LNCaP clone FGC (cell line): ENCODE results near the gene HPCAL1.

ENCODE experiments used
- DNase-seq: peaks from one replicate; pipeline ENCODE4 v3.0.0-alpha.2; 2011; ENCODE audit warnings: low read depth
- H3K4me3 ChIP-seq: 2 replicates; pipeline ENCODE4 v1.5.1; 2011; ENCODE audit warnings: mild to moderate bottlenecking, low read depth, low read length, control low read depth
- CTCF ChIP-seq: IDR thresholded peaks from 2 replicates; pipeline ENCODE4 v1.5.1; 2012; ENCODE audit warnings: mild to moderate bottlenecking; ENCODE audit not compliant: control insufficient read depth, insufficient read depth; ENCODE audit errors: extremely low read depth

HPCAL1 gene

DNA sequence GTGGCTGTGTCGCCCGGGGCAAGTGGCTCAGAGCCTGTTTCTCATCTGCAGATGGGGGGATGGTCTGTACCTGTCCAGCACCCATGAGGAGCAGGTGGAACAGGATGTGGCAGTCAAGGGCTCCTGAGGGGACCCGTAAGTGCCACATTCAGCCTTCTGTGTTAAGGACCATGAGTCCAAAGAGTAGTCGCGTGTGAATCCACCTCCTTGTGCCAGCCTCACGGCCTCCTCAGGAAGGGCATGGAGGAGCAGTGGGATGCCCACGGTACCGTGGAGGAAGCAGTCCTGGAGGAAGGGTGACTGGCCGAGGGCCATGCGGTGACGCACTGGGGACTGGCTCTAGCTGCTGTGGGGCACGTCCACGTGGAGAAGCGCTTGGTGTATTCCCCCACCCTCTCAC lies 84.3 kb downstream of the HPCAL1 start:
- no peak for TF ChIP-seq CTCF
- no peak overlapping the region for H3K4me3 ChIP-seq
- no peak for DNase-seq

- no peak for TF ChIP-seq CTCF
- no peak overlapping the region for H3K4me3 ChIP-seq
- DNase-seq: no peak
Observed at GRCh38 chr2:10388954-10389560, 86.4 kb downstream of the HPCAL1 start.

DNA sequence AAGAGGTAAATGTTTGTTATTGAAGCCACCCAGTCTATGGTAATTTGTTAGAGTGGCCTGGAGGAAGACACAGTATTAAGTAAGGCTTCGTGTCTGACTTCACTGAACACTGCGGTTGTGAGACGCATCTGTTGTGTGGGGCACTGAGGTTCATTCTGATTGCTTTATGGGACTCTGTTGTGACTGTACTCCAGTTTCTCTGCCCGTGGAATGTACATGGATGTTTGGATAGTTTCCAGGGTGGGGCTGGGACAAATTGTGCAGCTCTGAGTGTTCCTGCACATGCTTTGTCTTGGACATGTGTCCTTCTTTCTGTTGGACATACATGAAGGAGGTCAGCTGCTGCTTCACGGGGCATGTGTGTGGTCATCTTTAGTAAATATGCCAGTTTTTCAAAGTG lies 86.9 kb downstream of the HPCAL1 start:
- no peak overlapping the region for H3K4me3 ChIP-seq
- no peak for DNase-seq
- no peak for TF ChIP-seq CTCF

- H3K4me3 ChIP-seq: no peak overlapping the region
- no peak for DNase-seq
- TF ChIP-seq CTCF: no peak
Observed at GRCh38 chr2:10390369-10390801, 87.7 kb downstream of the HPCAL1 start.

GRCh38 chr2:10392100-10392499 lies 89.4 kb downstream of the HPCAL1 start:
- H3K4me3 ChIP-seq: no peak overlapping the region
- no peak for TF ChIP-seq CTCF
- DNase-seq: no peak

DNA sequence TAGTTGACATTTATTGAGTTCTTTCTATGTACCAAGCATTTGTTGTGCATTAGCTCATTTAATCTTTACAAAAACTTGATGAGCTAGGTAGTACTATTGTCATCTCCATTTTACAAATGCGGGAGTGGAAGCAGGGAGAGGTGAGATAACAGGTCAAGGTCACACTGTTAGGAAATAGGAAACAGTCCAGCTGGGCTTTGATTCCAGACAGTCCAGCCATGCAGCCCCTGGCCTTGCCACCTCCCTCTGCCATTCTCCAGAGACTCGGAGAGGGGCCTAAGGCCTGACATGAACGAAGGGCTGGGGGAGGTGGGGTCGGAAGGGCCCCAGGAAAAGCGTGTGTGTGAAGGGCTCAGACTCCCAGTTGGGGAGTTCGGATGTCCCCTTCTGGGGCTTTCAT lies 89.8 kb downstream of the HPCAL1 start:
- no peak for TF ChIP-seq CTCF
- no peak for DNase-seq
- no peak overlapping the region for H3K4me3 ChIP-seq

GRCh38 chr2:10392951-10393639 lies 90.4 kb downstream of the HPCAL1 start:
- no peak for TF ChIP-seq CTCF
- no peak for DNase-seq
- no peak overlapping the region for H3K4me3 ChIP-seq
